Activated CD4-positive, alpha-beta memory T cell treated with anti-CD3 and anti-CD28 coated beads for 36 hours (primary cell): ENCODE measurements around the gene NPR1. TPM values are rescaled to one million over a fixed set of nuclear protein-coding genes. Genes with fewer than 3 reads are reported as not detected.
"Not testable (repeated sequence)": the region's sequence is repeated elsewhere in the genome, so short reads cannot be mapped to it uniquely, and the experiment has no call there.

Source experiments
- CTCF ChIA-PET: fragments of 350-600 bp; sonication (Branson Sonifier 250); formaldehyde crosslinking; loops from one replicate; lab custom pipeline; 2021; ENCODE audit warnings: antibody characterized with exemption, inconsistent platforms; lab: Charles Lee
- POLR2A ChIA-PET: fragments of 350-600 bp; sonication (Branson Sonifier 250); formaldehyde crosslinking; loops from one replicate; lab custom pipeline; 2021; ENCODE audit warnings: antibody characterized with exemption; lab: Charles Lee
- DNase-seq: peaks from one replicate; pipeline ENCODE4 v3.0.0-alpha.2; 2020
- H3K27ac Mint-ChIP-seq: one replicate; pipeline ENCODE4 v1.8.0; 2021; ENCODE audit warnings: mixed read lengths
- H3K27me3 Mint-ChIP-seq: one replicate; pipeline ENCODE4 v1.8.0; 2021; ENCODE audit warnings: mixed read lengths
- H3K36me3 Mint-ChIP-seq: one replicate; pipeline ENCODE4 v1.8.0; 2021; ENCODE audit warnings: mixed read lengths
- H3K4me1 Mint-ChIP-seq: one replicate; pipeline ENCODE4 v1.8.0; 2021; ENCODE audit warnings: low read depth, mixed read lengths
- H3K4me3 Mint-ChIP-seq: one replicate; pipeline ENCODE4 v1.8.0; 2021; ENCODE audit warnings: mild to moderate bottlenecking, mixed read lengths
- H3K9me3 Mint-ChIP-seq: one replicate; pipeline ENCODE4 v1.8.0; 2021; ENCODE audit warnings: mixed read lengths
- intact Hi-C: fragments of 100-400 bp; cut with micrococcal nuclease; formaldehyde crosslinking; loops from one replicate; pipeline ENCODE4 v1.15.1; 2023
- total RNA-seq, 2 experiments: library from RNA; stranded (reverse); gene quantifications; one replicate each; pipeline ENCODE4 v1.2.3, GENCODE V29; 2021

Gene NPR1
- total RNA-seq, 2 experiments from 2014 or later, result 0.05 to 0.07 TPM

DNA sequence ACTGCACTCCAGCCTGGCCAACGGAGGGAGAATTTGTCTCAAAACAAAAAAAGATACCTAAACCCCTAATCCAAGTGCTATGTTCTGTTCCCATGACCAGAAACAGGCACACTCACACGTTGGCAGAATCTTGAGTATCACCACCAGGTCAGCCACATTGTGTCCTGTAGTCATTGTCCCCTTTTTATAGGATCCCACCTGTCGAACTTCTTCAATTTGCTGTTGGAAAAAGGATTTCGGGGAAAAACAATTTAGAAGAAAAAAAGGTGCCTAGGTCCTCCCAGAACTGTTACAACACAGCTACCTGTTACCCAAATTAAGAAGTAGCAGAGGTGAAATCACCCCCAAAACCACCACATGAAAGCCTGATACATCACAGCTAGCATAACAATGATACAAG, 11.0 kb upstream of the NPR1 start:
- intact Hi-C loops, result no loop called here
- POLR2A ChIA-PET, result interaction anchor here (0.7 to 3.1 kb wide), 3 partner anchors 9 to 136 kb away, joined by 3 to 16 read pairs (median 3); partner anchors contain the start of gene SNAPIN
- Mint-ChIP-seq H3K27me3 (no peaks in the 10 kb centered on the region), H3K9me3 (no peaks in the 10 kb centered on the region), H3K4me1 (peaks cover 31% of the 10 kb centered on the region), H3K27ac (peak overlapping the region; percentile 55), H3K4me3 (no peak overlapping the region), H3K36me3 (peaks cover 64% of the 10 kb centered on the region)
- no peak for DNase-seq
- CTCF ChIA-PET, result no interaction called here

DNA sequence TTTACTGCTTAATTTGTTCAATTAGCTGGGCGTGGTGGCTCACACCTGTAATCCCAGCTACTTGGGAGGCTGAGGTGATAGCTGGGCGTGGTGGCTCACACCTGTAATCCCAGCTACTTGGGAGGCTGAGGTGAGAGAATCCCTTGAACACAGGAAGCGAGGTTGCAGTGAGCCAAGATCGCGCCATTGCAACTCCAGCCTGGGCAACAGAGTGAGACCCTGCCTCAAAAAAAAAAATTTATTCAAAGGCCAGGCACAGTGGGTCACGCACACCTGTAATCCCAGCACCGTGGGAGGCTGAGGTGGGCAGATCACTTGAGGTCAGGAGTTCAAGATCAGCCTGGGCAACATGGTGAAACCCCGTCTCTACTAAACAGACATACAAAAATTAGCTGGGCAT, 9.8 kb upstream of the NPR1 start:
- H3K27ac Mint-ChIP-seq, intact Hi-C loops, H3K27me3 Mint-ChIP-seq, DNase-seq, H3K4me3 Mint-ChIP-seq, H3K9me3 Mint-ChIP-seq: not testable (repeated sequence)
- Mint-ChIP-seq H3K36me3 (peaks cover 56% of the 10 kb centered on the region), H3K4me1 (peaks cover 31% of the 10 kb centered on the region)
- POLR2A ChIA-PET, result interaction anchor here (0.6 to 3.1 kb wide), 2 partner anchors 10 to 322 kb away, joined by 3 to 16 read pairs; partner anchors contain the start of genes RPS27 and SNAPIN
- CTCF ChIA-PET, result interaction anchor here (0.6 to 1.3 kb wide), 3 partner anchors 42 to 318 kb away, joined by 3 to 4 read pairs (median 3); partner anchors contain the start of gene RAB13

DNA sequence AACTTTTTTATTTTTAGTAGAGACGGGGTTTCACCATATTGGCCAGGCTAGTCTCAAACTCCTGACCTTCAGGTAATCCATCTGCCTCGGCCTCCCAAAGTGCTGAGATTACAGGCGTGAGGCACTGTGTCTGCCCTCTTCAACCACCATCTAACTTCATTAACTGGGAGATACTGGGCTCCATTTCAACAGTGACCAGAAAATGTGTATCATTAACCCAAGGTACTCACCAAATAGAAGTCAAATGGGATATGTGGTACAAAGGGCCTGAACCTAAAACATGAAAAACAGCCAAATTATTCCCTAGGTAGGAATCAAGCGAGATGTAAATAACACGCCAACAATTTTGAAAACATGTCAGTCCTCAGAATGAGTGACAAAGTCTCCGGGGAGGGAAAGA, 8.9 kb upstream of the NPR1 start:
- Mint-ChIP-seq H3K27ac (no peak overlapping the region), H3K4me1 (peaks cover 31% of the 10 kb centered on the region), H3K27me3 (no peaks in the 10 kb centered on the region), H3K36me3 (peaks cover 48% of the 10 kb centered on the region), H3K4me3 (no peak overlapping the region), H3K9me3 (no peaks in the 10 kb centered on the region)
- ChIA-PET CTCF (no interaction called here), POLR2A (interaction anchor here (3.0 to 3.1 kb wide), 2 partner anchors 11 to 35 kb away, joined by 16 to 19 read pairs; partner anchors contain the start of genes CHTOP and SNAPIN)
- DNase-seq, result no peak
- intact Hi-C loops, result loop anchor here (2.0 kb wide), 4 partner anchors 57 to 321 kb away; partner anchors contain the start of genes GATAD2B and RPS27

DNA sequence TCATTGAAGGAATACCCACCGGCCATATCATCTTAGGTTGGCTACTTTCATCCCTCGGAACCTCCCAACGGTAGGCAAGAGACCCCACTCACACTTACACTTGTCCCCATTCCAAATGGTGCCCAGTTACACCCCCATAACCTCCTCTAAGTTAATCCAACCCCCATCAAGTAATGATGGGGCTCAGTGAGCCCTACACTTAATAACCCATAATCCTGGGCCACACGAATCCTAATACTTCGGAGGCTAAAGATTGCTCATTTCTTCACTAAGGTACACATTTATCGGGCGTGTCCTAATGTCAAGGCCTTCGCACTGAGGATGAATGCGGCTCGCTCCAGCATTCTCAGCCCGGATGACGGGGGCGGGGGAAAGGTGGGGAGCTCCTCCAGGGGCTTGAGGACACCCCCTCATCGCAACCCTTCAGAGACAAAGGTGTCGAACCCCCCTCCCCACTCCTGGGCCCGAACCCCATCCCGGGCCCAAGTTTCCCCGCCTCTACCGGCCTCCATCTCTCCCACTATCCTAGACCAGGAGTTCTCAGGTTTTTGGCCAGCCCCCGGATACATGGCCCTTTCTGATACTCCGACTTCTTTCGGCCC, 8.1 kb upstream of the NPR1 start:
- H3K27ac Mint-ChIP-seq, result no peak overlapping the region
- peak; percentile 43 for DNase-seq
- H3K36me3 Mint-ChIP-seq, result peaks cover 41% of the 10 kb centered on the region
- intact Hi-C loops, result loop anchor here (2.0 kb wide), 4 partner anchors 56 to 320 kb away; partner anchors contain the start of genes GATAD2B and RPS27
- ChIA-PET POLR2A (interaction anchor here (1.0 to 3.0 kb wide), 3 partner anchors 11 to 36 kb away, joined by 3 to 19 read pairs (median 12); partner anchors contain the start of genes CHTOP and SNAPIN), CTCF (no interaction called here)
- peaks cover 31% of the 10 kb centered on the region for H3K4me1 Mint-ChIP-seq
- H3K9me3 Mint-ChIP-seq, result no peaks in the 10 kb centered on the region
- H3K4me3 Mint-ChIP-seq, result no peak overlapping the region
- H3K27me3 Mint-ChIP-seq, result no peaks in the 10 kb centered on the region

DNA sequence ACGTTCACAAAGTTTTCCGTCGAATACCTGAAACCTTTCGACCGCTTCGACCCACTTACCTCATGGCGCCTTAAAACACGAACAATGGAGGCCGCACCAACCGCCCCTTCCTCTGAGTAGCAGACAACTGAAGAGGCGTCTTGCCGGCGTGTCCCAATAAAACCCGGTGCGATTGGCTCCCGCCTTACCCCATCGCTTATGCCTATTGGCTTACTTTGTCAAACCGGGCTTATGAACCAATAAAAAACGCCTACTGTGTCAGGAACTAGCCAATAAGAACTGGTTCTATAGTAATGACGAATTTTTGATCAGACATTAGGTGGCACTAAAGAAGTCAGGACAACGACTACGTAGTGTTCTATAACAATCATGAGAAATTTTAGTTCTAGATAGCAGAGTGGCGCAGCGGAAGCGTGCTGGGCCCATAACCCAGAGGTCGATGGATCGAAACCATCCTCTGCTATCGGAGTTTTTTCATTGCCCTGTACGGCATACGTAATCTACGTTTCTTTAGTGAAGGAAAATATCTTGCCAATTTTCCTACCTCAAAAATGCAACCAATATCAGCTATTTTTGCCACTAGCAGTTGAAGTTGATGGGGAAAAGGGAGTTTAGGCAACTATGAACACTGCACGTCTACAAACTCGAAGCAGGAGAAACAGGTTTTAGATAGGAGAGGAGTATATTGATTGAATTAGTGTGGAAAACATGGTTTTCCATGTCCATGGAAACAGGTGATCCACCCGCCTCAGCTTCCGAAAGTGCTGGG, 7.4 kb upstream of the NPR1 start, which contains the start of gene ILF2:
TSS of gene ILF2 (minus strand) at position 135 of the 769 bp plus-strand sequence. CDS start at position 64, 71 bp downstream.
- intact Hi-C loops, result loop anchor here (1.0 to 2.0 kb wide), 11 partner anchors 13 to 320 kb away; partner anchors contain the start of genes CRTC2, GATAD2B, RPS27 and SNAPIN
- Mint-ChIP-seq H3K27me3 (no peaks in the 10 kb centered on the region), H3K27ac (no peak within 1 kb of the TSS), H3K4me1 (peaks cover 31% of the 10 kb centered on the region), H3K9me3 (no peaks in the 10 kb centered on the region), H3K36me3 (peaks cover 34% of the 10 kb centered on the region), H3K4me3 (no peak within 1 kb of the TSS)
- ChIA-PET CTCF (interaction anchor here (0.6 to 2.1 kb wide), 10 partner anchors 9 to 315 kb away, joined by 3 to 14 read pairs (median 3); partner anchors contain the start of genes CHTOP and RAB13), POLR2A (interaction anchor here (0.6 to 3.0 kb wide), 7 partner anchors 12 to 443 kb away, joined by 3 to 19 read pairs (median 4); partner anchors contain the start of genes CHTOP, JTB and SNAPIN)
- peak; percentile 99 for DNase-seq

DNA sequence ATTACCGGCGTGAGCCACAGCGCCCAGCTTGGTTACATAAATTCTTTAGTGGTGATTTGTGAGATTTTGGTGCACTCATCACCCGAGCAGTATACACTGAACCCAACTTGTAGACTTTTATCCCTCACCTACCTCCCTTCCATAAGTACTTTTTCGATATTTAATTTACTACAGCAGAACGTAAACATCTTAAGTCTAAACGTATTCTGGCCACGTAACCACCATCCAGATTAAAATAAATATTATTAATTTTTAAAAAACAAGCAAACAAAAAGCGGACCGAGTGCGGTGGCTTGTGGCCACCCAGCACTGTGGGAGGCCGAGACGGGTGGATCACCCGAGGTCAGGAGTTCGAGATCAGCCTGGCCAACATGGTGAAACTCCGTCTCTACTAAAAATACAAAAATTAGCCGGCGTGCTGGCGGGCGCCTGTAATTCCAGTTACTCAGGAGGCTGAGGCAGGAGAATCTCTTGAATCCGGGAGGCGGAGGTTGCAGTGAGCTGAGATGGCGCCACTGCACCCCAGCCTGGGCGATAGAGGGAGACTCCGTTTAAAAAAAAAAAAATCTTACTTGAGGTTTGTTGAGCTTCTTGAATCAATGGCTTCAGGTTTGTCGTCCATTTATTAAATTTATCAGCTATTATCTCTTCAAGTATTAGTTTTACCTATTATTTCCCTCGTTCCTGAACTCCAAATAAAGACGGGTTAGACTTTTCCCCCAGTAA, 6.7 kb upstream of the NPR1 start:
- Mint-ChIP-seq H3K36me3 (peaks cover 33% of the 10 kb centered on the region), H3K4me1 (peaks cover 31% of the 10 kb centered on the region)
- ChIA-PET POLR2A (interaction anchor here (0.6 to 3.0 kb wide), 12 partner anchors 12 to 486 kb away, joined by 3 to 19 read pairs (median 4); partner anchors contain the start of genes CHTOP, JTB, S100A6 and SNAPIN), CTCF (interaction anchor here (0.6 to 2.1 kb wide), 17 partner anchors 9 to 314 kb away, joined by 3 to 14 read pairs (median 4); partner anchors contain the start of genes CHTOP and RAB13)
- H3K27me3 Mint-ChIP-seq, H3K27ac Mint-ChIP-seq, H3K4me3 Mint-ChIP-seq, H3K9me3 Mint-ChIP-seq: not testable (repeated sequence)
- peak; percentile 73 for DNase-seq
- intact Hi-C loops, result loop anchor here (1.0 to 2.0 kb wide), 11 partner anchors 13 to 319 kb away; partner anchors contain the start of genes CRTC2, GATAD2B, RPS27 and SNAPIN

DNA sequence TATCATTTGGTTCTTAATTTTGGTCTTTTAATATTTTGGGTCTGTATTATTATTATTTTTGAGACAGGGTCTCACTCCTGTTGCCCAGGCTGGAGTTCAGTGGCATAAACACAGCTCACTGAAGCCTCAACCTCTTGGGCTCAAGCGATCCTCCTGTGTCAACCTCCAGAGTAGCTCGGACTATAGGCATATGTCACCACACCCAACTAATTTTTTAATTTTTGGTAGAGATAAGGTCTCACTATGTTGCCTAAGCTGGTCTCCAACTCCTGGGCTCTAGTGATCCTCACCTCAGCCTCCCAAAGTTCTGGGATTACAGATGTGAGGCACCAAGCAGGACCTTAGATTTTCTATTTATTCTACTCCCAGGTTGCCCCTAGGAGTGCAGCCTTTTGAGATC, 5.0 kb upstream of the NPR1 start:
- peaks cover 32% of the 10 kb centered on the region for H3K4me1 Mint-ChIP-seq
- DNase-seq, result no peak
- ChIA-PET POLR2A (no interaction called here), CTCF (interaction anchor here (1.7 kb wide), 1 partner anchor 14 kb away, joined by 4 read pairs; no protein-coding TSS in a partner anchor)
- intact Hi-C loops, result no loop called here
- no peaks in the 10 kb centered on the region for H3K9me3 Mint-ChIP-seq
- no peak overlapping the region for H3K27ac Mint-ChIP-seq
- H3K4me3 Mint-ChIP-seq, result no peak overlapping the region
- peaks cover 18% of the 10 kb centered on the region for H3K36me3 Mint-ChIP-seq
- peaks cover 15% of the 10 kb centered on the region for H3K27me3 Mint-ChIP-seq

DNA sequence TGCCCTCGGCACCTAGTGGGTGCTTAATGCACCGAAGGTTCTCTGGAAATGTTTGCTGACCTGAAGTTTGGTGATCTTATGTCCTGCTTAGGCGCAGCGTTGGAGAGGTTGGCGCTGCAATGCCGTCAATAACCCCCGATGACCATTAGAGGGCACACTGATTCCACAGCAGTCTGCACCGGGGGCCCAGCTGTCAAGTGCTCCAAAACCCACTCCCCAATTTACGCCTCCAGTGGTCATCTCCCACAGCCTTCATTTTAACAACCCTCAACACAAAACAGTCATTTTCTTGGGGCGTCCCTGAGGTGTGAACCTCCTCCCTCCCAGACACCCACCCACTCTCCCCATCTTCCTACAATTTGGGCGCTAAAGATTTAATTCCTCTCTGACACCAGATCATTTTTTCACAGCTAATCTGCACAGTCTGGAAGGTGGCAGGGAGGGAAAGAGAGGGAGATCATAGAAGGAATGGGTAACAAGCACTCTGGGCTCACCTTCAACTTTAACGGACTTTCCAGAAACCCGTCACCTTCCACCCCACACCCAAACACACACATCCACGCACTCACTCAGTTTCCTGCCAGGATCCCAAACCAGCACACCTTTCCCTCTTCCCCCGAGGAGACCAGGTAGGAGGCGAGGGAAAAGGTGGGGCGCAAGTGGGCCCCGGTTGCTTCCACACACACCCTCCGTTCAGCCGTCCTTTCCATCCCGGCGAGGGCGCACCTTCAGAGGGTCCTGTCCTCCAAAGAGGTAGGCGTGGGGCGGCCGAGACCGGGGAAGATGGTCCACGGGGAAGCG, 570 bp upstream of the NPR1 start:
- no peaks in the 10 kb centered on the region for H3K36me3 Mint-ChIP-seq
- intact Hi-C loops, result loop anchor here (1.0 to 2.0 kb wide), 2 partner anchors 71 to 97 kb away; partner anchors contain the start of gene SLC27A3

DNA sequence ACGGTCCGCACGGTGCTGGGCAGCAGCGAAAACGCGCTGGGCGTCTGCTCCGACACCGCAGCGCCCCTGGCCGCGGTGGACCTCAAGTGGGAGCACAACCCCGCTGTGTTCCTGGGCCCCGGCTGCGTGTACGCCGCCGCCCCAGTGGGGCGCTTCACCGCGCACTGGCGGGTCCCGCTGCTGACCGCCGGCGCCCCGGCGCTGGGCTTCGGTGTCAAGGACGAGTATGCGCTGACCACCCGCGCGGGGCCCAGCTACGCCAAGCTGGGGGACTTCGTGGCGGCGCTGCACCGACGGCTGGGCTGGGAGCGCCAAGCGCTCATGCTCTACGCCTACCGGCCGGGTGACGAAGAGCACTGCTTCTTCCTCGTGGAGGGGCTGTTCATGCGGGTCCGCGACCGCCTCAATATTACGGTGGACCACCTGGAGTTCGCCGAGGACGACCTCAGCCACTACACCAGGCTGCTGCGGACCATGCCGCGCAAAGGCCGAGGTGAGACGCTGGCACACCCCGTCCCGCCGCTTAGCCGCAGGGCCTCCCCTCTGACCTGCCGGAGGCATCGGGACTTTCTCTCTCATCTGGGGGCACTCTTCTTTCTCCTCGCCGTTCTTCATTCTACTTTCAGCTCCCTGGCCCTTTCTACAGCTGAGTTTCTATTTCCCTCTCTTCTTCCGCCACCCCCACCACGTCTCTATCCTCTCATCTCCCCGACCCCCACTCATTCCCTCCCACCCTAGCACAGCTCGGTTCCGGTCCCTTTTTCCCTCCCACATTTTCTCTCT, 1.0 kb downstream of the NPR1 start:
- H3K9me3 Mint-ChIP-seq, result no peaks in the 10 kb centered on the region
- DNase-seq, result peak; percentile 27
- CTCF ChIA-PET, result interaction anchor here (0.6 to 1.3 kb wide), 6 partner anchors 27 to 242 kb away, joined by 3 to 4 read pairs (median 3); no protein-coding TSS in a partner anchor
- H3K36me3 Mint-ChIP-seq, result no peaks in the 10 kb centered on the region
- no peak overlapping the region for H3K27ac Mint-ChIP-seq
- H3K27me3 Mint-ChIP-seq, result peaks cover 44% of the 10 kb centered on the region
- peak overlapping the region; percentile 44 for H3K4me3 Mint-ChIP-seq
- peaks cover 19% of the 10 kb centered on the region for H3K4me1 Mint-ChIP-seq
- intact Hi-C loops, result loop anchor here (2.0 kb wide), 1 partner anchor 95 kb away; the partner anchor contains the start of gene SLC27A3
- POLR2A ChIA-PET, result no interaction called here

More for the DNA sequence above, 570 bp upstream of the NPR1 start:
- DNase-seq, result peak; percentile 65
- H3K4me3 Mint-ChIP-seq, result peak overlapping the region; percentile 53
- H3K27ac Mint-ChIP-seq, result no peak overlapping the region
- H3K27me3 Mint-ChIP-seq, result peaks cover 41% of the 10 kb centered on the region
- ChIA-PET POLR2A (interaction anchor here (0.6 to 0.7 kb wide), 2 partner anchors 308 to 309 kb away, joined by 3 read pairs; no protein-coding TSS in a partner anchor), CTCF (interaction anchor here (0.6 to 3.0 kb wide), 21 partner anchors 15 to 805 kb away, joined by 3 to 11 read pairs (median 4); partner anchors contain the start of genes INTS3, RAB13 and SLC27A3)
- peaks cover 19% of the 10 kb centered on the region for H3K4me1 Mint-ChIP-seq
- H3K9me3 Mint-ChIP-seq, result no peaks in the 10 kb centered on the region

DNA sequence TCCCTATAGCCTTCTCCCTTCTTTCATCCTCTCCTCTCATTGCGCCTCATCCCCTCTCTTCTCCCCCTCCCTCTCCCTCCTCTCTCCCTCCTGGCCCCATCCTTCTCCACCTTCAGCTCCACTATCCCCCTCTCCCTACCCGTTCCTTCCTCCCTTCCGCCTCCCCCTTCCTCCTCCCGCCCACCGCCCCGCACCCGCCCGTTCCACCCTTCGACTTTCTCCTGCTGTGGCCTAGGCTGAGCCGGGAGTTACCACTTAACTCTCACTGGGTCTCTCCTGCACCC, 1.6 kb downstream of the NPR1 start:
- Mint-ChIP-seq H3K27me3 (peaks cover 44% of the 10 kb centered on the region), H3K4me3 (peak overlapping the region; percentile 44), H3K36me3 (no peaks in the 10 kb centered on the region), H3K27ac (no peak overlapping the region), H3K4me1 (peaks cover 19% of the 10 kb centered on the region), H3K9me3 (no peaks in the 10 kb centered on the region)
- ChIA-PET CTCF (interaction anchor here (0.6 to 1.3 kb wide), 4 partner anchors 49 to 241 kb away, joined by 3 to 4 read pairs (median 3); no protein-coding TSS in a partner anchor), POLR2A (no interaction called here)
- intact Hi-C loops, result no loop called here
- no peak for DNase-seq
